SKM-1 (cell line): ENCODE measurements around the gene ATP1B2.
A peak's percentile ranks its signal among the peaks of the same experiment; 100 is the strongest.

Experiments used
- DNase-seq: peaks from one replicate; lab custom pipeline; 2025; ENCODE audit not compliant: unreplicated experiment; lab: John Stamatoyannopoulos, UW

ATP1B2 gene

DNA sequence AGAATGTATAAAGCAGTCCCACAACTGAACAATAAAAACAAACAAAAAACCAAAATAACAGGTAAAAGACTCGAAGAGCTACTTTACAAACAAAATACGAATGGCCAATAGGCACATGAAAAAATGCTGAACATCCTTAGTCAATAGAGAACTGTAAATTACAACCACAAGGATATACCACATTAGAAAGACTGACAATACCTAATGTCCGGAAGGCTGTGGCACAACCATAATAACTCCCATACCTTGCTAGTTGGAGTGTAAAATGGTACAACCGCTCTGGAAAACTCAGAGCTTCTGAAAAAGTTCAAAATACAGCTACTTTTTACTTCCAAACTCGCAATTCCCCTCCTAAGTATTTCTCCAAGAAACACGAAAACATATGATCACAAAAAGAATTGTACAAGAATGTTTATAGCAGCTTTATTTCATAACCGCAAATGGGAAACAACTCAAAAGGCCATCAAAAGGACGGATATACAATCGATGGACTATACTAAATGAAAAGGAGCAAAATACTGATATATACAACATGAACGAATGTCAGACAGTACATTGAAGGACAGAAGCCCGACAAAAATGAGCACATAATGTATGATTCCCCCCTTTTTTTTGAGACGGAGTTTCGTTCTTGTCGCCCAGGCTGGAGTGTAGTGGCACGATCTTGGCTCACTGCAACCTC, 34.3 kb downstream of the ATP1B2 start:
- no peak for DNase-seq

DNA sequence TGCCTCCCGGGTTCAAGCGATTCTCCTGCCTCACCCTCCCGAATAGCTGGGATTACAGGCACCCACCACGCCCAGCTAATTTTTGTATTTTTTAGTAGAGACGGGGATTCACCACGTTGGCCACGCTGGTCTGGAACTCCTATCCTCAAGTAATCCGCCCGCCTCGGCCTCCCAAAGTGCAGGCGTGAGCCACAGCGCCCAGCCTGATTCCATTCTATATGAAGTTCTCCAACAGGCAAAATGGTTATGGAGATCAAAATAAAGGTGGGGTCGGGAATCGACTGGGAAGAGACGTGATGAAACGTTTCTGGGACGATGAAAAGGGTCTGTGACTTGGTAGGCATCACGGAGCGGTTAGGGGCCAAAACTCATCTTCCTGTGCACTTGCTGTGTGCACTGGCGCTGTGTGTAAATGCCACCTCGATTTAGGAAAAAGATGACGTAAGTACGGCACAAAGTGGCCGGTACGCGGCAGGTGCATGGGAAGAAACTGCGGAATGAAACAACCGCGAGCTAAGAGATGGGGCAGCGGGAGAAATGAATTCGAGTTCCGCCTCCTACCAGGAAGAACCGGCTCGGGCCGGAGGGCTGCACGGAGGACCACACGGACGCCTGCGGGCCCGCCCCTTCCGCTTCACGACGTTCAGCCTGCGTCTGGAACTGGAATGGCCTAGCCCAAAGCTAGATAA, 35.0 kb downstream of the ATP1B2 start:
- DNase-seq: peak; percentile 34

DNA sequence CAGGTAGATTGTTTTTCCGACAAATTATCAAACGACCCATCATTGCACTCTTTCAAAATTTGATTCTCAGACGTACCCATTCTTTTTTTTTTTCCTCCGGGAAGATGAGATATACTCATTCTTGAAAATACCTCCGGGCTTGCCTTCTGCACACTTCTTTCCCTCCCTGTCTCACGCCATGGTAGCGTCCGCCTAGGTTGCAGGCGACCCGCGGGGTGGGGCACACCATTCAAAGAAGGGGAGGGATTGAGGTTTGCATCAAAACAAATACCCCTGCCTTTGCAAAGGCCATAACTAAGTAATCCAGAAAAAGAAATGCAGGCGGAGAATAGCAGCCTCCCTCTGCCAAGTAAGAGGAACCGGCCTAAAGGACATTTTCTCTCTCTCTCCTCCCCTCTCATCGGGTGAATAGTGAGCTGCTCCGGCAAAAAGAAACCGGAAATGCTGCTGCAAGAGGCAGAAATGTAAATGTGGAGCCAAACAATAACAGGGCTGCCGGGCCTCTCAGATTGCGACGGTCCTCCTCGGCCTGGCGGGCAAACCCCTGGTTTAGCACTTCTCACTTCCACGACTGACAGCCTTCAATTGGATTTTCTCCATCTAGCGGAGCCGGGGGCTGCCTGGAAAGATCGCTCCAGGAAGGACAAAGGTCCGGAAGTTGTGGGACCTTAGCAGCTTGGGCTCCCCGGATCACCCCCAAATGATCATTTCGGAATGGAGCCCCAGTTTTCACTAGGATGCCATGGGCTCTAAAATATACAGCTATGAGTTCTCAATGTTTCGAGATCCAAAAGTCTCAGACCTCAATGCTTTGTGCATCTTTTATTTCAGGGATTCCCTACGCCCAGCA, 35.7 kb downstream of the ATP1B2 start:
- no peak for DNase-seq

DNA sequence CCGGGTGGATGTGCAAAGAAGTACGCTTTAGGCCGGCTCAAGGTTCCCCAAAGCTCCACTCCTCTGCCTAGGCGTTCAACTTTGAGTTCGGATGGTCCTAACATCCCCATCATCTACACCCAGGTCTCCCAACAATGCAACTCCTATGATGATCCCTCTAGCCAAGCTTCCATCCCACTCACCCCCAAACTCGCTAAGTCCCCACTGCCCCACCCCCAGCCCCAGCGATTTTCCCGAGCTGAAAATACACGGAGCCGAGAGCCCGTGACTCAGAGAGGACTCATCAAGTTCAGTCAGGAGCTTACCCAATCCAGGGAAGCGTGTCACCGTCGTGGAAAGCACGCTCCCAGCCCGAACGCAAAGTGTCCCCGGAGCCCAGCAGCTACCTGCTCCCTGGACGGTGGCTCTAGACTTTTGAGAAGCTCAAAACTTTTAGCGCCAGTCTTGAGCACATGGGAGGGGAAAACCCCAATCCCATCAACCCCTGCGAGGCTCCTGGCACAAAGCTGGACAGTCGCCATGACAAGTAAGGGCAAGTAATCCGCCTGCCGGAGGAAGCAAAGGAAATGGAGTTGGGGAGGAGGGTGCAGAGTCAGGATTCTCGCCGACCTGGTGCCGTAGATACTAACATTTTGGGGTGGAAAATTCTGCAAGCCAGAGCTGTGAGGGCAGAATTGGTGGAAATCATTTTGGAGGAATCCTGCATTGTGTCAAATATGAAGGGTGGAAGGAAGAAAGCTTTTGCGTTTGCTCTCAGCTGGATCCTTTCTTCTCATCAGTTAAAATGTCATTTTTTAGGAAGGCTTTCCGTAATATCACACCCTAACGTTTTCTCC, 36.6 kb downstream of the ATP1B2 start, which contains the start of gene TP53:
TP53 (minus strand) TSS at position 419 of the 836 bp plus-strand sequence. CDS start 10,896 bp downstream, outside the sequence.
- DNase-seq: peak; percentile 55

DNA sequence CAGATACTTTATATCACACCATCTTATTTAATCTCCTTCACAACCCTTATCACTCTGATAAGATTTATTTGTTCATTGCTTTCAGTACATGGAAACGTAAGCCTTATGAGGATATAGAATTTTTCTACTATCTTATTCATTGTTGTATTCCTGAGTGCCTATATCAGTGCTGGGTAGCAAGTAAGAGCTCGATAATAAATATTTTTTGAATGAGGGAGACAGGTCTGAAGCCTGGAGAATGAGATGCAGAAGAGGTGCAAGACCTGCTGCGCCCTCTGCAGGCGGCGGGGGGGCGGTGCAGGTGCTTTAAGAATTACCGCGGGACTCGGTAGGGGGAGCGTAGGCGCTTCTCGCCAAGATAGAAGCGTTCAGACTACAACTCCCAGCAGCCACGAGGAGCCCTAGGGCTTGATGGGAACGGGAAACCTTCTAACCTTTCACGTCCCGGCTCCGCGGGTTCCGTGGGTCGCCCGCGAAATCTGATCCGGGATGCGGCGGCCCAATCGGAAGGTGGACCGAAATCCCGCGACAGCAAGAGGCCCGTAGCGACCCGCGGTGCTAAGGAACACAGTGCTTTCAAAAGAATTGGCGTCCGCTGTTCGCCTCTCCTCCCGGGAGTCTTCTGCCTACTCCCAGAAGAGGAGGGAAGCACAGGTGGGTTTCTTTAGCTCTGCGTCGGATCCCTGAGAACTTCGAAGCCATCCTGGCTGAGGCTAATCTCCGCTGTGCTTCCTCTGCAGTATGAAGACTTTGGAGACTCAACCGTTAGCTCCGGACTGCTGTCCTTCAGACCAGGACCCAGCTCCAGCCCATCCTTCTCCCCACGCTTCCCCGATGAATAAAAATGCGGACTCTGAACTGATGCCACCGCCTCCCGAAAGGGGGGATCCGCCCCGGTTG, 37.4 kb downstream of the ATP1B2 start, which contains the start of gene WRAP53:
WRAP53 (plus strand) TSS at position 570 of the 900 bp plus-strand sequence; CDS start at position 742, 172 bp downstream.
- peak; percentile 64 for DNase-seq

DNA sequence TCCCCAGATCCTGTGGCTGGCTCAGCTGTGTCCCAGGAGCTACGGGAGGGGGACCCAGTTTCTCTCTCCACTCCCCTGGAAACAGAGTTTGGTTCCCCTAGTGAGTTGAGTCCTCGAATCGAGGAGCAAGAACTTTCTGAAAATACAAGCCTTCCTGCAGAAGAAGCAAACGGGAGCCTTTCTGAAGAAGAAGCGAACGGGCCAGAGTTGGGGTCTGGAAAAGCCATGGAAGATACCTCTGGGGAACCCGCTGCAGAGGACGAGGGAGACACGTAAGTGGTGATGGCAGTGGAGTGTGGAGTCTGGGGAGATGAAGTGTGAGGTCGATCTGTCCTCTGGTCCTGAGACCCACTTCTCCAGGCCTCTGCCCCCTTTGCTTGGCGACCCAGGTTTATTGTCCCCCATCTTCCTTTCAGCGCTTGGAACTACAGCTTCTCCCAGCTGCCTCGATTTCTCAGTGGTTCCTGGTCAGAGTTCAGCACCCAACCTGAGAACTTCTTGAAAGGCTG, 38.1 kb downstream of the ATP1B2 start:
- no peak for DNase-seq

DNA sequence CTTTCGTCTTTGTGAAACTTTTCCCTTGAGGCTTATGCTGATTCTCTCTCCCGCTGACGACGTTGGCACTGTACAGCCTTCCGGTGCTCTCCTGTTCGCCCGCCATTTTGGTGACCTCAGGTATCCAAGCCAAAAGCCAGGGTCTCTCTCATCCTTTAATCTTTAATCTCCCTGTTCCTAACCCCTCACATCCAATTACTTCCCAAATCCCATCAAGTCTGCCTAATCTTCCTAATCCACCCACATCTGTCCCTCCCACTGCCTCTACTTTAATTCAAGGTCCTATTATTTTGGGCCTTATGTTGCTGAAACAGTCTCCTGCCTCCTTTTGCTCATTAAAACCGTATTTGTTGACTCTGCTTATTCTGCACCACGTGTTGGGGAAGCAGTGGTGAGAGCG, 44.9 kb downstream of the ATP1B2 start:
- DNase-seq: no peak

DNA sequence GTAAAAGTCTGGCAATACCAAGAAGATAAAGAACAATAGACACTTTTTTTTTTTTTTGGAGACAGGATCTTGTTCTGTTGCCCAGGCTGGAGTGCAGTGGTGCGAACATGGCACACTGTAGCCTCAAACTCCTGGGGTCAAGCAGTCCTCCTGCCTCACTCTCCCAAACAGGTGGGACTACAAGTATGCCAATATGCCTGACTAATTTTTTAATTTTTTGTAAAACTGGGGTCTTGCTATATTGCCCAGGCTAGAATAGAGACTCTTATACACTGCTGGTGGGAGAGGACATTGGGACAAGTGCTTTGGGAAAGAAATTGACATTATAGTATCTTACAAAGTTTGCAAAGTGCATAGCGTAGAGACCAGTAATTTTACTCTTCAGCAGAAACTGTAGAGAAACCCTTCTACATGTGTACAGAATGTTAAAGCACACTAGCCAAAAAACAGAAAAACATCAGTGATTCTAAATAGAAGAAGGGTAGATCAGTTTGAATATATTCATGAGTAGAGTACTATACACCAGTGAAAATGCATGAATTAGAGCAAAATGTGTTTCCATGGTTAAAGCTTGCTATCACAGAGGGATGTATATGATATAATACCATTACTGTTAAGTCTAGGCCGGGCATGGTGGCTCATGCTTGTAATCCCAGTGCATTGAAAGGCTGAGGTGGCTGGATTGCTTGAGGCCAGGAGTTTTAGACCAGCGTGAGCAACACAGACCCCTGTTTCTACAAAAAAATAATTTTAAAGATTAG, 47.3 kb downstream of the ATP1B2 start:
- DNase-seq: no peak

DNA sequence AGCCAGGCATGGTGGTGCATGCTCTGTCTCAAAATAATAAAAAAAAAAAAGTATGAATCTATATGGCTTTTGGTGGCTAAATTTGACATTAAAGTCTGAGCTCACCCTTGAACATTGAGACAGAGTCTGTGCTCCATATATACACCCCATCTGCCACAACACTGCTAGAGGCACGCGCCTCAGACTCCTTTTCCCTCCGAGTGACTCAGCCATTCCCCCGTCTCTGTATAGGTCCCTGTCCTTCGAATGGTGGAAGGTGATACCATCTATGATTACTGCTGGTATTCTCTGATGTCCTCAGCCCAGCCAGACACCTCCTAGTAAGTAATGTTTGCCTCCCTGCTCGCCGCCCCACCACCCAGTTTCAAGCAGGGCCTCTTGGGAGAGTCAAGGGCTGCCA, 49.8 kb downstream of the ATP1B2 start:
- no peak for DNase-seq

DNA sequence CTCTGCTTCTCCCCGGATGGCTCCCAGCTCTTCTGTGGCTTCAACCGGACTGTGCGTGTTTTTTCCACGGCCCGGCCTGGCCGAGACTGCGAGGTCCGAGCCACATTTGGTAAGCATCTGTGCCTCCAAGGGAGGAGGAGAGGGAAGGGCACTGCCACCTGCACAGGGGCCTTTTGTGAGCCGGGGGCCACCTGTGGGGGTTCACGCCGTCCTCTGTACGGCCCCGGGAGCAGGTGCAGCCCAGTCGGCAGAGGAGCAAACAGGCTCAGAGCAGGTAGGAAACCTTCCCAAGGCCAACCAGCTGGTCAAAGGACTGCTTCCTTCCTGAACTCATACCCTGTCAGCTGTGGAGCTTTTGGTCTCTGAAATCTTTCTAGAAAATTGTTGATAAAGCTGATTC, 51.0 kb downstream of the ATP1B2 start:
- DNase-seq: no peak

DNA sequence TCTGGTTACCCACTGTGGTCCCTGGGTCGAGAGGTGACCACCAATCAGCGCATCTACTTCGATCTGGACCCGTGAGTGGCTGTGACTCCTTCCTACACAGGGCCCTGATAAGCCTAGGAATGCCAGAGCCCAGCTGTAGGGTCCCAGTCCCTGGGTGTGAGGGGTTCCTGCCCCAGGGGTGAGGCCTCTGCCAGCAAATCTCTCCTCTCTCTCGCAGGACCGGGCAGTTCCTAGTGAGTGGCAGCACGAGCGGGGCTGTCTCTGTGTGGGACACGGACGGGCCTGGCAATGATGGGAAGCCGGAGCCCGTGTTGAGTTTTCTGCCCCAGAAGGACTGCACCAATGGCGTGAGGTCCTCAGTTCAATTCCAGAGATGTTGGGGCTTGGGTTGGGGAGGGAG, 52.0 kb downstream of the ATP1B2 start:
- DNase-seq: no peak

DNA sequence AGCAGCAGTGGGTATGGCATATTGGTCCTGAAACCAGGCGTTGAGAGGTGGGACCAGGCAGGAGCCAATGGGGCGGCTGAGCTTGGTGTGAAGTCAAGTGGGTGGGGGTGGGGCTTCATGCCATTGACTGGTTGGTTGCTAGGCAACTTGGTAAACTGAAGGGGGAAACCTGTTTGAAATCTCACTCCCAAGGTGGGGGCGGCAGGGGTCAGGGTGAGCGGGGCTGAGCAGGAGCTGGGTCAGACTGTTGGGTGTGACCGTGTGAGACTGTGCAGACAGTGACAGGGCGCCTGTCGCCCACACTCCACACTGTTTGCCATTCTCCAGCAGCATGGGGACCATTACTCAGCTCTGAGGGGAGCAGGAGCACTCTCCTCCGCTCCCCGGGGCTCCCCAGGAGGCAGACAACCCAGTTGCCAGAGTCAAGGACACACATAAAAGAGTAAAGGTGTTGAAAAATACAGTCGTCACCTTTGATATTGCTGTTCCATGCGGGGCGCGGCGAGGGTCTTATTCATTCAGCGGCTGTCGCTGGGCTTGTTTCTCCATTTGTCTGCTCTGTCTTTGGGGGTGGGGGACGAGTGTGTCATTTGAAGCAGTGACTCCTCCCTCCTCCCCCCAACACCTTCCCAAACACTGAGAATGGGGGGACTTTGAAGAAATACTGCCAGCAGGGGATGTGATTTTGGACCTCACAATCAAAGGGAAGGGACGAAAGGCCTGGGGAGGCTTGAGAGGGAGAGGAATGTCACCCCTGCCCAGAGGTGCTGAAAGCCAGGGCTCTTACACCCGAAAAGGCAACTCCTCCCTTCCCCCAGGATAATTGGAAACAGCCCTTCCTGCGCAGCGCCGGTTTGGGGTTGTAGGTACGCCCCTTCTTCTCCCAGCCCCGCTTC, 53.1 kb downstream of the ATP1B2 start:
- DNase-seq: no peak

DNA sequence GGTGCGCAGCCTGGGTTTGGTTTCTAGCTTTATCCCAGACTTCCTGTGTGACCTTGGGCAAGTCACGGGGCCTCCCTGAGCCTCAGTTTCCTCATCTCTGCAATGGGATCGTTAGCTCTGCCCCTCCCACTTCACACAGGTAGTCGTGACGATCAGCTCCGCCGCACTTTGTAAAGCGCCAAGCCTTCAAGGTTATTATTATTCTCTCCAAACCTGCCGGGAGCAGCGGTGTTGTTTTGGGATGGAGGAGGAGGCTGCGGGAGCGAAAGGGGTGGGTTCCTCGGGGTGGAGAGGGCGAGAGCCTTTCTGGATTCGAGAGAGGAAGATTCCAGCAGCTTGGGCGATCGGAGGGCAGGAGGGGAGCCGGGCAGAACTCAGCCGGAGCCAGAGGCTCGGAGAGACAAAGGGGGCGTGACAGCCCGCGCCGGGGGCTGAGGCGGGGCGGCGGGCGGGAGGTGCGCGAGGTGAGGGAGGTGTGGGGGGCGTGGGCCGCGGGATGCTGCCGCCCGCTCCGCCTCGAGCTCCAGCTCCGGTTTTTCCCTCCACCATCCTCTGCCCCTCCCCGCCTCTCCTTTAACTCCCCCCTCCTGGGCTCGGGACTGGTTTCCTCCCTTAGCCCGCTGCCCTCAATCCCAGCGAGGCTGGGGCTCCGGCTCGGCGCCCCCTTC, 54.0 kb downstream of the ATP1B2 start, which contains the start of gene EFNB3:
EFNB3 (plus strand) TSS at position 602 of the 668 bp plus-strand sequence. CDS start 397 bp downstream, outside the sequence.
- no peak for DNase-seq

DNA sequence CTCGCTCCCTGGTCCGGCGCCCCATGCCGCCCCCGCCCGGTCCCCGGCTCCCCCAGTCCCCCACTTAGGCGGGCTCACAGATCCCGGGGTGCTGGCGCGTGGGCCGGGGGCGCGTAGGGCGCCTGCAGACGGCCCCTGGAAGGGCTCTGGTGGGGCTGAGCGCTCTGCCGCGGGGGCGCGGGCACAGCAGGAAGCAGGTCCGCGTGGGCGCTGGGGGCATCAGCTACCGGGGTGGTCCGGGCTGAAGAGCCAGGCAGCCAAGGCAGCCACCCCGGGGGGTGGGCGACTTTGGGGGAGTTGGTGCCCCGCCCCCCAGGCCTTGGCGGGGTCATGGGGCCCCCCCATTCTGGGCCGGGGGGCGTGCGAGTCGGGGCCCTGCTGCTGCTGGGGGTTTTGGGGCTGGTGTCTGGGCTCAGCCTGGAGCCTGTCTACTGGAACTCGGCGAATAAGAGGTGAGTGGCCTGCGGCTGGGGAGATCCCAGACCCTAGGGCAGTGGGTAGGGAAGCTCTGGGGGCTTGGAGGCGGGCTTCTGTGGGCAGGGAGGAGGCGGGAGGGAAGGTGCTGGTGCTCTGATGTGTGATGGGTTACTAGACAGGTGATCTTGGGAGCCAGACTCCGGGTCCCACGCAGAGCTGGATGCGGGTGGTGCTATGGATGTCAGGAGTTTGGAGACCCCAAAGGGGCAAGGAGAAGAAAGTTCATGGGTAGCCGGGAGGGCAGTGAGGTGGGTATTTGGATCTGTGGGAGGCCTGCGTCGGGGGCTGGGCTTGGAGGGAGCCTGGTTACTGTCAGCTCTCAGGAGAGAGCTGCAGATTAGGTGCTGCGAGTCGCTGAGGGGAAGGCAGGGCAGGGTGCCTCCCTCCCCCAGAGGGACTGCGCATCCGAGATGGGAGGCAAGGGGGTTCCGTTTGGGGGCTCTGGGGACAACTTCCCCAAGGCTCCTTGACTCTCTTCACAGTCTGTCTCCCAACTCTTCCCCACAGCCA, 54.8 kb downstream of the ATP1B2 start:
- no peak for DNase-seq

DNA sequence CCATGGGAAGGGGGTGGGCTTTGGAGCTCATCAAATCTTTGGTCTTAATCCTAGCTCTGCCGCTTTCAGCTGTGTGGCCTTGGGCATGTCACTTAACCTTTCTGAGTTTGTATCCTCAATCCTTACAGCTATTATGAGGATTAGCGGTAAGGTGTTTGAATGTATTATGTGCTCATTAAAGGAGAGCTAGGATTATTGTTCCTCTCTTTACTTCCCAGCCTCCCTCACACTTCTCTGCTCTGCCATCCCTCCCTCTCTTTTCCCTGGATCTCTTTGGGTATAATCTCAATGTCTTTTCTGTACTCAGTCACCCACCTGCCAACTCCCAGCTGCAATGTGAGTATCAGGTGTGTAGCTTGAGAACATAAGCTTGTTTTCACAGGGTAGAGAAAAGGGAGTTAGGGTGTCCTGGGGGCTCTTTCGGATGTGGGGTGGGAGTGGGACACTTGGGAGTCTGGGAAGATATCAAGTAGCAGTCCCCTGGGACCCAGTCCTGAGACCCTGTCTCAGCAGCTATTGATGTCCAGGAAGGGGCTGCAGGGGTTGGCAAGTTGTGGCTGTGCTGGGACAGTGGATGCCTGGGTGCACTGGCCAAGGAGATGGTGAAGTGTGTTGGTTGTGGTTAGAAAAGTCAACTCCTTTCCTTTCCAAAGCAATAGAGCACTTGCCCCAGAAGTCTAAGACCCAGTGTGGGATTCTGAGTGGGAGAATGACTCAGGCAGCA, 56.1 kb downstream of the ATP1B2 start:
- DNase-seq: no peak
